ENCODE results near the gene ADAMTS1.

Gene ADAMTS1

DNA sequence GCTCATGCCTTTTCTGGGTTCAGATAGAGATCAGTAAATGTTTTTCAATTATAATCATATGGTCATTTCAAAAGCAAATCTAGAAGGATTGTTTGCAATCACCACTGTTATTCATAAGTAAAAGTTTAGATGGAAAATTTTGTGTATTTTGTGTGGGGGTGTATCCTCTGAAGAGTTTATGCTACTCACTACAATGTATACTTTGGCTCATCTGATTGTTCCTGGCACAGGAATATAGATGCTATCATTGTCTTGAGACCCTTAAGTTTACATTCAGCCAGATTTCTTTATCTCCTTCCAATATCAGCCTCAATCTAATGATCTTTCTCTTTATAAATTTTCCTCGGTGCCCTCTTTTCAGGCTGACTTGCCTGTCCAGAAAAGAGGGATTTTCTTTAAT is 33.0 kb downstream of the ADAMTS1 start:
- DNase-seq (no peak), ATAC-seq (no peak)

DNA sequence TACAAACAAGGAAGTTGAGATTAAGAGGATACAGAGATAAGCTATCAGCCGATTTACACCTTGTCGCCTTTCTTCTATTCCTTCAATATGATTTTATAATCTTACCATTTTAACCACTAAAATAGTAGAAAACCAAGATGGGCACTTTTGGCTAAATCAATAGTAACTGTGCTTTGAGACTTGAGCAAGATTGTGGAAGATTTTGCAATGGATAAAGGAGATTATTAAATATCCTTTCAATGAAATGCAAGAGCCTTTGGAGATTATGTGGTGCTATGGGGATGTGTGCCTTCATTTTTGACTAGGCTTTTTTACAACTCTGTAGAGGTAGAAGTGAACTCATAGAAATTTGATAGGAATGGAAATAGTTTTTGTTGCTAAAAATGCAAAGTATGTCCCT is 33.7 kb downstream of the ADAMTS1 start:
- ATAC-seq (no peak), DNase-seq (no peak)

DNA sequence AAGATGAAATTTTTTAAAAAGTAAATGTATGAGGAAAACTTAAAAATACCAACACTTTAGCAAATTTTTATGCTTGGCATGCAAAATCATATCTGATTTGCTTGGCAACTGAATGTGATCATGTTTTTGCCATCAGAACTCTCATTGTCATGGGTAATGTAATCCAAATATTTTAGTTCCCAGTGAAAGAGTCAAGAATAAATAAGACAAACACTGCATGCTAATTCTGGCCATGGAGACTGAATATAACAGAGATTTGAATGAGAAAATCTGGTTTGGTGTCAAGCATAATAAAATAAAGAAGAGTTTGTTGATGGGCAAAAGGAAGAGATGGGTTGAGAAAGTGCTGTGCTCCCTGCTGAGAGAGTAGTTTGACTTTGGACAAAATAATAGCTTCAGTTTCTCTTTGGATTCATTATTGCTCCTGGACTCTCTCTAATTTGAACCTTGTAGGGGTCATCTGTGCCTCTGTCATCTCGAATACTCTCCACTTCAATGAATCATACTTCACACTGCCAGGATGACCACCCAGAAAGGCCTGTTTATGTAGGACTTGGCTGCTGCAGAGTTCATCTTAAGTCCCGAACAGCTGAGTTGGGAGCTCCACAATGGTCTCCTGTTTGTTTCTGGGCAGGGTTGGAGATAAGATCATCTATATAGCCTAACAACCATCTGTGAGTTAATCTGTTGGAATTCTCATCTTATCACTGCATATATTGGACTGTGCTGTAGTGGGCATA is 34.4 kb downstream of the ADAMTS1 start:
- DNase-seq (no peak), ATAC-seq (no peak)

DNA sequence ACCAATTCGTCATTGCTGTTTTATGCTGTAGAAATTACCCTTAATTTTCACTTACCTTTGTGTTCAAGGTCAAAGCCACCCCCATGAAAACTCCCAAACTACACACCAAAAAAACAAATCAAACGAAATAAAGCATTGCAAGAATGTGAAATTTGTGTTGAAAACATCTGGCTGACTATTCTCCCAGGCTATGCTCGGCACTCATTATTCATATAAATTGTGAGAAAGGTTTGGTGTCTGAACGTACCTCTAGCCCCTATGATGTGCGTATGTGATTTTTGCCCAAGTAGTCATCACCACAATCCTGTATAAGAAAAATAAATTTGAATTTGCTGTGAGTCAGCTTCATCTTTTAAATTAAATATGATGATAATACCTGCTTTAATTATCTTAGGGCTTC is 34.9 kb downstream of the ADAMTS1 start:
- no peak for ATAC-seq
- DNase-seq, result no peak

DNA sequence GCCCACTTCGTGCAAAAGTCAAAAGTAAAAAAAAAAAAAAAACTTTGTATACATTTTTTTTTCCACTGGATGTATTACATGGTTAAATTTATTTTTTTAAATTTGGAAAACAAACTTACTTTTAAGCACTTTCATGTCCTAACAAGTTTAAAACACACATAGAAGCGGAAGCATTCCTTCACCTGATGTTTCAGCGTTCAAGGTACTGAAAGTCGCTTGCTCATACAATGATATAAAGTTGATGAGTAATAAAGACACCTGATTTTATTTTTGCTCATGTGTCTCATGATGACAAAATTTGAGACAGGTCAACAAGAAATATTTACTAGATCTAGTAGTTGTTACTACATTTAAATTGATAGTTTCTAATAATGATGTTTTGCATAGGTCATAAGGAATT is 35.5 kb downstream of the ADAMTS1 start:
- no peak for DNase-seq
- ATAC-seq, result no peak

DNA sequence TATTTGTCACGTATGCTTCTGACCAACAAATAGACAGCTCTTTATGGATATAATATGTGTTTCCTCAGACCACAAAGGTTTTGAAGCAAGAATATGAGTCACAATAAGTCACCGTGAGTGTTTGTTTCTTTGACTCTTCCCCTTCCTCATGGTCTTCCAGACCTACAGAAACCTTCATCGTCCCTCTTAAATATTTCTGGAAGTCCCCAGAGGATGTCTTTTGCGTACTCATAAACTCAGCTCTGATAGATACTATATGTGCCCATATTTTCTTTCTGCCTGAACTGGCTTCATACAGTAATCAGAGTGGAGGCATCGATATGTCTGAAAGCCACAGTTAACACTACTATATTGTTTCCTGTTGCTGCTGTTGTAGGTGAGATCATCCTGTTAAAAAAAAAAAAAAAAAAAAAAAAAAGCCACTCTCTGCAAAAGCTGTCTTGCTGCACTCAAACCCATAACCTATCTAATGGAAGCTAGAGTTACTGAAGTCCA is 38.4 kb downstream of the ADAMTS1 start:
- ATAC-seq, result no peak
- no peak for DNase-seq

DNA sequence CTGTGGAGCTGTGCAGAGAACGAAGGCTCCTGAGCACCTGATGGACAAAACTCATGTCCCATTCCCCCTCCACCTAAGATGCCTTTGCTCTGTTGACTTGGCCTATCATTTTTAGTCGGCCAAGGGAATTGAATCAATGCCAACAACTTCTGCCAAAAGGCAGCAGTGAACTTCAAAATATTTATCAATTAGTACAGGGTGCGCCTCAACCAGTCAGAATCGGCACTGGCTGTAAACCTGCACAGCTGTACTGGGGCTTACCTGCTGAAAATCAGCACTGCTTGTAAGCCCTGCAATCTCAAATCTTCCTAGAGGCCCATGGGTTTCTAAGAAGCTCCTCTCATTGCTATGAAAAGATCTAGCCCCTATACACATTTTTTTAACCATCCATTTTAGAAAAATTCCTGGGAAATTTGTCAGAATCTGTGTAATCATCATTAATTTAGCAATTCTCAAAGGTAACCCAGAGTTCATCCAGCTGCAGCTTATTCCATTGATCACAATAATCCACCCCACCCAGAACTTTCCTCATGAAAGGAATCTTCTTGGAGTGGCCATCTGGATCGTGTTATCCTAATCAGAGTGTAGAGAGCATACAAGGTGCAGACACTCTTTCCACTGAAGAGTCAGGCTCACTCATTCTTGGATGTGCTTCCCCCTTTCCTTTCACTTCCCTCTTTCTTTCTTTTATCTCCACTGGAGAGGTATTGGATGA is 40.2 kb downstream of the ADAMTS1 start:
- no peak for ATAC-seq

DNA sequence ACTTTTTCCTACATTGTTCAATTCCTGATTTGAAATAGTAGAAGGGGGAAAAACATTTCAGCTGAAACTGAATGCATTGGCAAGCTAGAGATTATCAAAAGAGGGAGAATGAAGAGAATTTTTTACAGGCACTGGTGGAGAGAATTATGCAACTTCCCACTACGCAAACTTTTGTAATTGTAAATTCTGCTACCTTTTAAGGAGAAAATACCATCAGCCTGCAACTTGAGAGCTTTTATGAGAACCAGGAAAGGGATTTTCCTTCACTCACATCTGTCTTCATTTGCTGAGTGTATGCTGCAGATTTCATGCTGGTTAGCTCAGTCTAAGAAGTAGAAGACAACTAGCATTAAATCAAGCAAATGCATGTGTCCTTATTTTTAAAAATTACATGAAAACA is 43.7 kb downstream of the ADAMTS1 start:
- ATAC-seq, result no peak
- DNase-seq, result no peak

More for the DNA sequence above, 40.2 kb downstream of the ADAMTS1 start:
- DNase-seq, result no peak

DNA sequence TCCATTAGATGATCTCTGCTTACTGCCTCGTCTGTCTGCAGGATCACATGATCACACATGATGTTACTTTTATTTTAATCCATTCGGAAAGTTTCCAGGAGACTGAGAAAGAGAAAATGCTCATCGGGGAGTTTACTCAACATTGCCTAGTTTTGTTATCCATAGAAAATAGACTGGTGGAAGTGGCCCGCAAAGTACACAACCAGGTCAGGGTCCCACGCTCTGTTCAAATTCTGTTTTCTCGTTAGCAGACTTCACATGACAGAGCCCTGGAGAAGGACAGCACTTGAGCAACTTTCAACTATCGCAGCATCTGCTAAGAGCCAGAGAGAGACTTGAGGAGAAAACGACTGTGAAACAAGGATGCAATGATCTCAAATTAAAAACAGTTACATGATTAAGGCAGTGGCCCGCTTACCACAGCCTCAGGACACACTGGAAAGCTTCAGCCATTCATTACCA is 44.2 kb downstream of the ADAMTS1 start:
- ATAC-seq, result no peak
- DNase-seq, result no peak

DNA sequence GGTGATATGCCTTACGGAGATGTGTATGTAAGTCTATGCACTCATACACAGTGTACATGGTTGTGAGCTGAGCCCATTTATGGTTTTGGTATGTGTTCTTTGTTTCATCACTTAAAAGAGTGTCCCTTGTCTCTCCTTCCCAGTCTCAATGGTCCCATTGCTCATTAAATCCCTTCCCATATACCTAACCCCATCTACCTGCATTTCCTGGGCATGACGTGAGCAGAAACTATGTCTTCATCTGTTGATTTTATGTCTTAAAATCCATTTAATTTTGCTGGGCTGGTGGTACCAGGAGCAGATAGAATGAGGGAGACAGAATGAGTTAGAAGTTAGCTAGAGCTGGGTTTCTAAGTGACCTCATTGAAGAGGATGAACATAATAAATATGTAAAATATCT is 44.8 kb downstream of the ADAMTS1 start:
- no peak for ATAC-seq
- DNase-seq, result no peak

DNA sequence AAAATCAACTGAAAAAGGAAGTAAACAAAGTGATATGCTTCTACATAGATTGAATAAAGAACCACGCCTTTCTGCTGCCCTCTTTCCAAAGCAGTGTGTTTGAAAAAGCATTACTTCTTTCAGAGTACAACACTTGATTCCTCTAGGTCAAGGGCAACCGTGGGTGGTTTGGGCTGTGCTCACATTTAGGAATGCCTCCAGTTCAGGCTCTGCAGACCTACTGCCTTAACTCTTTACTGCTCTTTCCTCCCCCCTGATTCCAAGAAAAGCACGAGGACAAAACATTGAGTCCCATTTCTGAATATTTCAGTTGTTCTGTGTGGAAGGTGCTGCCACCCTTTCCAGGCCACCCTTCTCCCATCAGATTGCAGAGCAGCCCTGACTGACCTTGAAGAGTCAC is 45.2 kb downstream of the ADAMTS1 start:
- ATAC-seq, result no peak
- DNase-seq, result no peak

DNA sequence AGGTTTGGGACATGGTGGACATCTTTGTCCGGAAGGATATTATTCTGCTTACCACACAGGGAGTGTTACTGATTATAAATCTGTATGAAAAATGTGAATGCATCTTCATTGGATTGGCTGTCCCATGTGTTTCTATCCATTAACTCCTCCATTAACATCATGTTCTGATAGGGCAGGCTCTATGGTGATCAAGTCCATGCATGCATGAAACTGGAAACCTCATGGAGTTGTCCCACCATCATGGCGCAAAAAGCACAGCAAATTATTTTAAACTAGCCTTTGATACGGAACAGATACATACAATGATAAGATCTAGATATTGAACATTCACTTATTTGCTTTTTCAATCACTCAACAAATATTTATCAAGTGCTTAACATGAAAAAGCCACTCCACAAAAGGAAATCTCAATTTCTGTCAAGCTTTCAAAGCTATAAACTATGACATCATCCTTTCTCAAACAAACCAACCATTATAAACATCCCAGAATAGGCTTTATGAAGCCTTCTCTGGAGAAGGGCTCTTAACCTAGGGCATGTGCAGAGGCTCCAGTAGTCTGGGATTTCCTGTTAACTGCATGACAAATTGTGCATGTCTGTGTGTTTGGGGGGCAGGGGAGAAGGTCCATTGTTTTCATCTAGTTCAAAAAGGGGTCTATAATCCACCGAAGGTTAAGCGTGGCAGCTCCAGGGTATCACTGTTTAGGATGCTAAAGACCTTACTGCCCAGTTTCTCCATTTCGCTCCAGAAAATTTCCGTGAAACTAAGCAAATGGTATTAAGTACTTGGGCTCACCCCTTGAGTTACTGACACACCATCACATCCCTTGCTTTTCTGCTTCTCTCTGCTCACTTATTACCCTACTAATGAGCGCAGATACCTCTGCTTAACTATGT is 46.1 kb downstream of the ADAMTS1 start:
- no peak for DNase-seq
- no peak for ATAC-seq

DNA sequence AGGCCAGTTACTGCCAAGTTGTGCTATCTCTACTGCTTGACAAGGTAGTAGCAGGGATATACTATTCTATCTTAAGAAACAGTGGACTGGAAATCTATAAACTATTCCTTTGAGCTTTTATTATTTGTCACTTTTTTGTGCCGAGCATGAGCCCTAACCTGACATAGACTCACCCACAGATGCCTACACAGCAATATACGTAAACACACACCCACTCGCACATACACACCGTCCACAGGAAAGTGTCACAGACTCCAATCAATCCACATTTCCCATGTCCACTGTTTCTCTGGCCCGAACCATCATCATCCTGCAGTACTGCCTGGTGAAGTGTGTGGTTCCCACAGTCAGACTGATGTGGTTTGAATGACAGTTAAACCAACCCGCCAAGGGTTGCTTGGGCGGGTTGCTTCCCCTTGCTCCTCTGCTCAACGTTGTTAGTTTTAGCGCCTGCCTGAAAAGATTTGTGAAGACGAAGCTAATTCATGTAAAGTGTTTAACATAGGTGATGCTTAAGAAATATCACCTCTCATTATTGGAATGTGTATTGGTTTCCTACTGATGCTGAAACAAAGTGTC is 47.2 kb downstream of the ADAMTS1 start:
- ATAC-seq, result no peak

DNA sequence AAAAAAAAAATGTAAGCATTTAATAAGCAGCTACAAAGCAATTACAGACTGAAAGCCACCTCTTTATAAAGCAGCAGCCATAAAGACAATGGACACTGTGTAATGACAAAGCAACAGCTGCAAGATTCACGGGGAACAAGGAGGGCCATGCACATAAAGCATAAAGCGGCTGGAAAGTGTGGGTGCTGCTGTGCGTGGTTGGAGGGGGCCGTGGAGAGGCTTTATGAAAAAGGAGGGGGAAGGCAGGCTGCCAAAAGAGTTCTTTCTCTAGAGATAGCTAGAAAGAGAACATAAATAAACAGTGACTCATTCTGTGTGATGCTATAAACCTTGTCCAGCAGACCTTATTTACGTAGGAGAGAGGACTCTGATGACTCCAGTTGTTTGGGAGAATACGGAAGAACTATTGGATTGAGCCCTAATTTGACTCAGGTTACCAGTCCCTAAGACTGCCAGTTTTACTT is 49.3 kb downstream of the ADAMTS1 start:
- DNase-seq (no peak), ATAC-seq (no peak)

More for the DNA sequence above, 47.2 kb downstream of the ADAMTS1 start:
- no peak for DNase-seq

DNA sequence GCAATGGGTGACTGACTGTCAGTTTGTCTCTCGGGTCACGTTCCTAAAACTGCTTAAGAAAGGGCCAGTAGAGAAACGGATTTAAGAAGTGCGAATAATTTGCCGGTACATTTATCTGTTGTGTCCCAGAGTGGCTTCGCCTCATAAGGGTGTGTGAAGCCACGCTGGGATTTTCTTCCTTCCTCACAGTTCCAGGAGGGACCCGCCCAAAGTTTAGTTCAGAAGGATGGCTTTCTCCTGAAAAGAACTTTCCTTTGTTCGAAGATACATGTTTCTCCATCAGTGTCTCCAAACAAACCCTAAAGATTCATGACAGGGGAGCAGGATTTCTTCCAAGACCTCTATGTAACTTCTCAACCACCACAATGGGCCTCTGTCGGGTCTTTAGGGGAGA is 49.8 kb downstream of the ADAMTS1 start:
- no peak for DNase-seq
- ATAC-seq, result no peak

DNA sequence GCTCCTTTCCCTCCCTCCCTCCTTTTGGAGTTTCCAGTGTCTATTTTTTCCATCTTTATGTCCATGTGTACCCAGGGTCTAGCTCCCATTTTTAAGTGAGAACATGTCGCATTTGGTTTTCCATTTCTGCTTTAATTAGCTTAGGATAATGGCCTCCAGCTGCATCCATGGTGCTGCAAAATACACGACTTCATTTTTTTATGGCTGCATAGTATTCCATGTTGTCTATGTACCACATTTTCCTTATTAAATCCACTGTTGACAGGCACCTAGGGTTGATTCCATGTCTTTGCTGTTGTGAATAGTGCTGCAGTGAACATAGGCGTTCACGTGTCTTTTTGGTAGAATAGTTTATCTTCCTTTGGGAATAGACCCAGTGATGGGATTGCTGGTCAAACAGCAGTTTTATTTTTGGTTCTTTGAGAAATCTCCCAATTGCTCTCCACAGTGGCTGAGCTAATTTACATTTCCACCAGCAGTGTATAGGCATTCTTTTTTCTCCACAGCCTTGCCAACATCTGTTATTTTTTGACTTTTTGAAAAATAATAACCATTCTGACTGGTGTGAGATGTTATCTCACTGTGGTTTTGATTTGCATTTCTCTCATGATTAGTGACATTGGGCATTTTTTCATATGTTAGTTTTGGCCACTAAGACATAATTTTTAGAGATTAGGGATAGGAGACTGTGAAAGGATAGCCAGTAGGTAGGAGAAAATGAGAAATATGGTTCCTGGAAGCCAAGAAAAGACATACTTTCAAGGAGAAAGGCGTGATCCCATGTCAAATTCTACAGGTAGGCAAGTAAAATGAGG is 50.4 kb downstream of the ADAMTS1 start:
- ATAC-seq, result no peak
- DNase-seq, result no peak

DNA sequence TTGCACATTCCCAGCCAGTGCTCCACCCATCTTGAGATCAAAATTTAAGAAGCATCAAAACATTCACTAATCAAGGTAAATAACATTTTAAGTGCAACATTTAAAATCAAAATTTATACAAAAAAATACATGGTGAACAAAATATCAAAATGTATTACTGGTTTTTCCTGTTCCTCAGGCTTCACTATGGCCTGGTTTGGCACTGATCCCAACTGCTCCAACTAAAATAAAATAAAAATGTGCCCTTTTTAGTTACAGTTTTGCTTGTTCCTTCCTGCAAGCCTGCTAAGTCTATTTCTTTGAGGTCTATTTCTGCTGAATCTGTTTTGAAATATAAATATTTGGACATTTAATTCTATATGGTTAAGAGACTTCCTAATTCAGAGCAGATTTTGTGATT is 54.9 kb downstream of the ADAMTS1 start:
- ATAC-seq (no peak), DNase-seq (no peak)

DNA sequence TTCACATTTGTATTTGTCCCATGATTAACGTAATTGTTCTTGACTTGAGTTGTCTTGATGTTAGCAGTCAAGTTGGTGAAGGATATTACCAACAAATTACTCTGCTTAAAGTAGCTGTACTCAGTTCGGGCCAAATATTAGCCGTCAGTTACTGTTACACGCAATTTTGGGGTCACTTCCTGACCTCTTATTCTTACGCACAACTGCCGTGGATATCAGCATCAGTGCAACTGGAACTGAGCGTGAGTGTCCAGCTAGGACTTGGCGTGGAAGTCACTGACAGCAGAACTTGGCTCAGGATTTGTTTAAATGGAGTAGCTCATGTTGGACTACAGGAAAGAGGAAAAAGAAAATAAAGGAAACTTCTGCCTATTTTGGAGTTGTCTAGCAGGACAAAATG is 56.4 kb downstream of the ADAMTS1 start:
- ATAC-seq (no peak), DNase-seq (no peak)
